Measurements from ENCODE around the gene MTSS2. TPM values are rescaled to one million over a fixed set of nuclear protein-coding genes. Genes with fewer than 3 reads are reported as not detected.
A peak's percentile ranks its signal among the peaks of the same experiment; 100 is the strongest.

The MTSS2 gene
- total RNA-seq, 5 donors from 2014 or later (not counting 1 experiment from before 2014, with no cell fraction given) = 2.2 to 7.1 (median 5.1) TPM

DNA sequence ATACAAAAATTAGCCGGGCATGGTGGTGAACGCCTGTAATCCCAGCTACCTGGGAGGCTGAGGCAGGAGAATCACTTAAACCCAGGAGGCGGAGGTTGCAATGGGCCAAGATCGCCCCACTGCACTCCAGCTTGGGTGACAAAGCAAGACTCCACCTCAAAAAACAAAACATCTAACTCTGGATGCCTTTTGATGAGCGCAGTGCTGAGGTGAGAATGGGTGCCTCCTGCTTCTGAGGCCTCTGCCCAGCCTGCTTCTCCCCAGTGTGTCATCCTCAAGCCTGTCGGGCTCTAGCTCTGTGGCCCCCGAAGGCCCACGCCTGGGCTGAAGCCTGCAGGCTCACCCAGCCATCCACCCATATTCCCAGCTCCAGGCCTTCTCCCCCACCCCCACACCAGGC is 10.5 kb upstream of the MTSS2 start:
- H3K27ac ChIP-seq (ENCODE audit: low read length) = no peak overlapping the region
- peak in 3 of 4 experiments; percentile 33 to 50 (median 42) for ATAC-seq (replicated peaks in 1 of 4)
- H3K4me3 ChIP-seq (ENCODE audit: control insufficient read depth in 1 of 2, extremely low read depth in 1 of 2, low read length in 1 of 2) = no peak overlapping the region
- Mint-ChIP-seq H3K36me3 (peaks cover 9% of the 10 kb centered on the region), H3K4me1 (peaks cover 26 to 34% (median 27%) of the 10 kb centered on the region in 3 donors), H3K4me3 (peak overlapping the region in 1 of 3 donors; percentile 65), H3K9me3 (no peaks in the 10 kb centered on the region), H3K27ac (peak overlapping the region; percentile 39 to 77), H3K27me3 (no peaks in the 10 kb centered on the region)
- H3K4me1 ChIP-seq (ENCODE audit: control insufficient read depth in 1 of 2, extremely low read depth in 1 of 2, insufficient read depth in 2 of 2, low read length in 2 of 2) = peaks cover 16 to 41% of the 10 kb centered on the region in 2 experiments
- ChIA-PET CTCF (no interaction called here), POLR2A (no interaction called here)
- peak in 1 of 35 experiments; percentile 18 for DNase-seq
- H3K36me3 ChIP-seq (ENCODE audit: control insufficient read depth in 2 of 2, extremely low read depth in 1 of 2, insufficient read depth in 1 of 2, low read length in 1 of 2) = peaks cover 11 to 13% of the 10 kb centered on the region in 2 donors
- no peaks in the 10 kb centered on the region for H3K27me3 ChIP-seq (replicated peaks in 1 of 2; ENCODE audit: control insufficient read depth in 2 of 2, extremely low read depth in 1 of 2, insufficient read depth in 2 of 2, low read length in 1 of 2)
- H3K9me3 ChIP-seq = no peaks in the 10 kb centered on the region
- WGBS (ENCODE audit: insufficient coverage) = 79% methylated on average over 2 of the region's 8 CpGs

DNA sequence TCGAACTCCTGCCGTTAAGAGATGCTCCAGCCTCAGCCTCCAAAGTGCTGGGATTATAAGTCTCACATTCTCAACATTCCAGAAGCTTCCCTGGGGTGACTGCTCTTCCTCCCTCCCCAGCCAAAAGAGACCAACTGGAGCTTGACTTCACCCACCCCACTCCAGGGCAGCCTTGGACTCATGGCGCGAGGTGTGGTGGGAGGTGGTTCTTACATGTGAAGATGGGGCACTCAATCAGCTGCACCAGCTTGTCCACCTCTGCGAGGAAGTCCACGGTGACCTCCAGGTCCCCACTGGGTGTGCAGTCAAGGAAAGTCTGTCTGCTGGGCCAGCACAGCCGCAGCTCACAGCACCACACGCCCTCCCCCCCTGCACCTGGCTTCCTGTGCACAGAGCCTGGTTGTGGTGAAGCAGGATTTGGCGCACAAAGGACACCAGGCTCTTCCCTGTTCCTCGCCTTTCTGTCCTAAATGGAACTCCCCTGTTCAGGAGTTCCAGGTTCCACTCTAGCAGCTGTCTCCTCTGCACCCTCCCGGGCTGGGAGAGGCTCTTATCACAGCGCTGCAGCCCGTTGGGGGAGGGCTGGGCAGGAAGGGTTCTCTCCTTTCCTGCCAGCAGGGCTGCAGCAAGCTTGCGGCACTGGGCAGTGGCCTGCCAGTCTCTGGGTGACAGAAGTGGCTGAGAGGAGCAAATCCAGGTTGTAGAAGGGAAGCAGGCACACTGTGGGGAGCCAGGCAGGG is 9.6 kb upstream of the MTSS2 start:
- Histone ChIP-seq H3K27ac (ENCODE audit: low read length) (no peak overlapping the region), H3K27me3 (replicated peaks in 1 of 2; ENCODE audit: control insufficient read depth in 2 of 2, extremely low read depth in 1 of 2, insufficient read depth in 2 of 2, low read length in 1 of 2) (no peaks in the 10 kb centered on the region), H3K4me1 (ENCODE audit: control insufficient read depth in 1 of 2, extremely low read depth in 1 of 2, insufficient read depth in 2 of 2, low read length in 2 of 2) (peaks cover 16 to 41% of the 10 kb centered on the region in 2 experiments), H3K4me3 (ENCODE audit: control insufficient read depth in 1 of 2, extremely low read depth in 1 of 2, low read length in 1 of 2) (peak overlapping the region in 1 of 2 donors; percentile 25), H3K36me3 (ENCODE audit: control insufficient read depth in 2 of 2, extremely low read depth in 1 of 2, insufficient read depth in 1 of 2, low read length in 1 of 2) (peaks cover 10 to 13% of the 10 kb centered on the region in 2 donors), H3K9me3 (no peaks in the 10 kb centered on the region)
- CTCF ChIA-PET = no interaction called here
- Mint-ChIP-seq H3K27me3 (no peaks in the 10 kb centered on the region), H3K4me3 (peak overlapping the region in 1 of 3 donors; percentile 65), H3K27ac (peak overlapping the region; percentile 43 to 77), H3K36me3 (peaks cover 9% of the 10 kb centered on the region), H3K4me1 (peaks cover 26 to 34% (median 27%) of the 10 kb centered on the region in 3 donors), H3K9me3 (no peaks in the 10 kb centered on the region)
- POLR2A ChIA-PET = no interaction called here
- WGBS (ENCODE audit: insufficient coverage) = 18% methylated on average over 7 of the region's 14 CpGs
- DNase-seq (peak in 12 of 35 experiments; percentile 9 to 40 (median 22)), ATAC-seq (replicated peaks in 1 of 4) (peak in 3 of 4 experiments; percentile 51 to 61 (median 53))

GRCh38 chr16:70694868-70695218 is 9.0 kb upstream of the MTSS2 start:
- Mint-ChIP-seq H3K4me3 (no peak overlapping the region), H3K9me3 (no peaks in the 10 kb centered on the region), H3K27ac (no peak overlapping the region), H3K4me1 (peaks cover 26 to 34% (median 27%) of the 10 kb centered on the region in 3 donors), H3K36me3 (peaks cover 9% of the 10 kb centered on the region), H3K27me3 (no peaks in the 10 kb centered on the region)
- POLR2A ChIA-PET = no interaction called here
- no peak for ATAC-seq (replicated peaks in 1 of 4)
- CTCF ChIA-PET = no interaction called here
- no peak for DNase-seq
- H3K27ac ChIP-seq (ENCODE audit: low read length) = no peak overlapping the region
- peaks cover 7 to 10% of the 10 kb centered on the region in 2 donors for H3K36me3 ChIP-seq (ENCODE audit: control insufficient read depth in 2 of 2, extremely low read depth in 1 of 2, insufficient read depth in 1 of 2, low read length in 1 of 2)
- peaks cover 16 to 41% of the 10 kb centered on the region in 2 experiments for H3K4me1 ChIP-seq (ENCODE audit: control insufficient read depth in 1 of 2, extremely low read depth in 1 of 2, insufficient read depth in 2 of 2, low read length in 2 of 2)
- no peaks in the 10 kb centered on the region for H3K27me3 ChIP-seq (replicated peaks in 1 of 2; ENCODE audit: control insufficient read depth in 2 of 2, extremely low read depth in 1 of 2, insufficient read depth in 2 of 2, low read length in 1 of 2)
- 87% methylated on average over 3 of the region's 4 CpGs for WGBS (ENCODE audit: insufficient coverage)
- no peaks in the 10 kb centered on the region for H3K9me3 ChIP-seq
- H3K4me3 ChIP-seq (ENCODE audit: control insufficient read depth in 1 of 2, extremely low read depth in 1 of 2, low read length in 1 of 2) = no peak overlapping the region

GRCh38 chr16:70694088-70694867 is 8.4 kb upstream of the MTSS2 start:
- peaks cover 25 to 34% (median 26%) of the 10 kb centered on the region in 3 donors for H3K4me1 Mint-ChIP-seq
- no peaks in the 10 kb centered on the region for H3K9me3 ChIP-seq
- no peak overlapping the region for H3K27ac ChIP-seq (ENCODE audit: low read length)
- no peak overlapping the region for H3K4me3 ChIP-seq (ENCODE audit: control insufficient read depth in 1 of 2, extremely low read depth in 1 of 2, low read length in 1 of 2)
- H3K27me3 ChIP-seq (replicated peaks in 1 of 2; ENCODE audit: control insufficient read depth in 2 of 2, extremely low read depth in 1 of 2, insufficient read depth in 2 of 2, low read length in 1 of 2) = no peaks in the 10 kb centered on the region
- ChIA-PET POLR2A (no interaction called here), CTCF (no interaction called here)
- no peak for ATAC-seq (replicated peaks in 1 of 4)
- WGBS (ENCODE audit: insufficient coverage) = 96% methylated on average over 10 of the region's 17 CpGs
- H3K27me3 Mint-ChIP-seq = no peaks in the 10 kb centered on the region
- H3K4me1 ChIP-seq (ENCODE audit: control insufficient read depth in 1 of 2, extremely low read depth in 1 of 2, insufficient read depth in 2 of 2, low read length in 2 of 2) = peaks cover 16 to 45% of the 10 kb centered on the region in 2 experiments
- no peaks in the 10 kb centered on the region for H3K9me3 Mint-ChIP-seq
- H3K36me3 Mint-ChIP-seq = peaks cover 7% of the 10 kb centered on the region
- H3K4me3 Mint-ChIP-seq = no peak overlapping the region
- H3K27ac Mint-ChIP-seq = no peak overlapping the region
- H3K36me3 ChIP-seq (ENCODE audit: control insufficient read depth in 2 of 2, extremely low read depth in 1 of 2, insufficient read depth in 1 of 2, low read length in 1 of 2) = peaks cover 7% of the 10 kb centered on the region in 2 donors
- DNase-seq = no peak

DNA sequence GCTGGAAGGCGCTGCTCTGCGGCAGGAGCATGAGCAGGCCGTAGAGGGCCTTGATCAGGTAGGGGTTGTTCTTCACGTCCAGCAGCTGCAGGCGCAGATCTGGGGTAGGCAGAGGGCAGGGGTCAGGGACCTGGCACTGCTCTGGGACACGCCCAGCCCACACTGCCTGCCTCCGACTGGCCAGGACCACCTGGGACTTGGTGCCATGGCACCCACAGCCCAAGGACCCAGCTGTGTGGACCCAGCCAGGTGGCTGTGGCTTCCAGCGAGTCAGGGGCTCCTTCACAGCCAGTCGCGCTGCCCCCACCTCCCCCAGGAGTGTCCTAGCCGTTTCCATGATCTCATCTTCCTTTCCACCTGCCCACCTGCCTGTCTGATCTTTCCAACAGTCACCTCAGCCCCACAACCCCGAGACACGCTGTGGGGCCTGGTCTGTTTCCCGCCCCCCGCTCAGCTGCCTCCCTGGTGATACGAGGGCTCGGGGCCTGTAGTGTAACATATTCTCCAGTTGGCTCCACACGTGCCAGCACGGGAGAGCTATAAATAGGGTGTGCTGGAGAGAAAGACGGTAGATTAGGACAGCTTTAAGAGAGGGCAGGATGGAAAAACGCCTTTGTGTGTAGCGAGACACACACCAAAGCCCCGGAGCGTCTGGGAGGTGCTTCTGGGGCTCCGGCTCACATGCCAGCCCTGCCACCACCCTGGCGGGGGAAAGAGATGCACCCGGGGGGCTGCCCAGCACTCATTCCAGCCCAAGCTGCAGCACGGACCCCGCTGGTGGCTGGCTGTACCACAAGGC is 7.2 kb upstream of the MTSS2 start:
- POLR2A ChIA-PET = interaction anchor here in 1 of 2 donors (1.0 kb wide), 1 partner anchor 17 kb away, joined by 3 read pairs; no protein-coding TSS in a partner anchor
- WGBS (ENCODE audit: insufficient coverage) = 77% methylated on average over 23 of the region's 29 CpGs
- Histone ChIP-seq H3K4me3 (ENCODE audit: control insufficient read depth in 1 of 2, extremely low read depth in 1 of 2, low read length in 1 of 2) (no peak overlapping the region), H3K27me3 (replicated peaks in 1 of 2; ENCODE audit: control insufficient read depth in 2 of 2, extremely low read depth in 1 of 2, insufficient read depth in 2 of 2, low read length in 1 of 2) (no peaks in the 10 kb centered on the region), H3K9me3 (no peaks in the 10 kb centered on the region), H3K36me3 (ENCODE audit: control insufficient read depth in 2 of 2, extremely low read depth in 1 of 2, insufficient read depth in 1 of 2, low read length in 1 of 2) (peaks cover 0 to under 1% of the 10 kb centered on the region in 2 donors), H3K4me1 (ENCODE audit: control insufficient read depth in 1 of 2, extremely low read depth in 1 of 2, insufficient read depth in 2 of 2, low read length in 2 of 2) (peaks cover 16 to 45% of the 10 kb centered on the region in 2 experiments), H3K27ac (ENCODE audit: low read length) (no peak overlapping the region)
- Mint-ChIP-seq H3K4me3 (no peak overlapping the region), H3K27ac (no peak overlapping the region), H3K27me3 (no peaks in the 10 kb centered on the region), H3K4me1 (peaks cover 22 to 29% (median 22%) of the 10 kb centered on the region in 3 donors), H3K36me3 (peaks cover 6% of the 10 kb centered on the region), H3K9me3 (no peaks in the 10 kb centered on the region)
- no peak for DNase-seq
- CTCF ChIA-PET = no interaction called here
- no peak for ATAC-seq (replicated peaks in 1 of 4)

All from T-cell (primary cell).